K562 (cell line): Measurements from ENCODE around the gene CD300C. TPM values are rescaled to one million over a fixed set of nuclear protein-coding genes. Genes with fewer than 3 reads are reported as not detected.

ENCODE experiments used
- ATAC-seq: fragments of 200-7000 bp; cut with Tn5 transposase; 3 replicates; pipeline ENCODE4 v1.9.1; 2020; ENCODE audit warnings: moderate library complexity
- BruUV-seq: library from RNA; stranded (reverse); fragments of 400-500 nt; replicated peaks from 2 replicates; lab custom pipeline; 2021; lab: Mats Ljungman, UMichigan
- CTCF ChIA-PET: fragments of 300-600 bp; formaldehyde crosslinking; extraction: SDS; loops from one replicate; lab custom pipeline; 2021; ENCODE audit warnings: low intra/inter-chr PET ratio; lab: Yijun Ruan, JAX
- POLR2A ChIA-PET: fragments of 300-600, 350-650 bp; sonication (Branson Sonifier 250); formaldehyde crosslinking; extraction: SDS; loops from one replicate; lab custom pipeline; 2021; ENCODE audit warnings: antibody characterized with exemption, inconsistent platforms; lab: Yijun Ruan, JAX
- DNase-seq, 4 experiments: peaks; one replicate each; pipeline versions ENCODE4 v3.0.0 to v3.0.0-alpha.2; 2011 to 2018; ENCODE audit warnings: low spot score in 3 of 4, mixed read lengths in 3 of 4; ENCODE audit errors: extremely low read depth in 1 of 4
- FAIRE-seq: peaks from 2 replicates; lab custom pipeline; 2011; peaks lifted over from hg19 to GRCh38; lab: Jason Lieb, UNC
- H2AFZ ChIP-seq: 2 replicates; pipeline ENCODE4 v1.6.0; 2011; ENCODE audit warnings: low read depth, low read length, control low read depth, inconsistent platforms
- H3K27ac ChIP-seq: fragments of 200-600 bp; 3 replicates; pipeline ENCODE4 v1.8.0; 2011; ENCODE audit warnings: low read depth, mild to moderate bottlenecking, control low read depth, inconsistent platforms, low read length, moderate library complexity, mixed read lengths; ENCODE audit errors: extremely low read depth
- H3K27me3 ChIP-seq, 2 experiments: fragments of 300-600 bp in 1 of 2; 2 replicates in 1 of 2; 3 replicates in 1 of 2; pipeline versions ENCODE4 v1.6.0 to v1.8.0; 2011; ENCODE audit warnings: inconsistent platforms in 2 of 2, low read length in 2 of 2, mild to moderate bottlenecking in 1 of 2, mixed read lengths in 1 of 2, moderate library complexity in 1 of 2; ENCODE audit not compliant: control insufficient read depth in 2 of 2, insufficient read depth in 2 of 2
- H3K36me3 ChIP-seq: fragments of 300-600 bp; 3 replicates; pipeline ENCODE4 v1.8.0; 2011; ENCODE audit warnings: mild to moderate bottlenecking, low read length, inconsistent platforms; ENCODE audit not compliant: control insufficient read depth, insufficient read depth
- H3K4me1 ChIP-seq, 2 experiments: fragments of 200-600 bp in 1 of 2; replicated peaks in 1 of 2; 2 replicates in 1 of 2; 3 replicates in 1 of 2; pipeline versions ENCODE4 v1.5.1 to v1.8.0; 2011; ENCODE audit warnings: inconsistent platforms in 2 of 2, low read length in 2 of 2, mild to moderate bottlenecking in 1 of 2, mixed read lengths in 1 of 2, moderate library complexity in 1 of 2; ENCODE audit not compliant: control insufficient read depth in 2 of 2, insufficient read depth in 2 of 2
- H3K4me2 ChIP-seq: 2 replicates; pipeline ENCODE4 v1.6.1; 2011; ENCODE audit warnings: low read length, control low read depth, inconsistent platforms, mixed read lengths; ENCODE audit not compliant: insufficient read depth
- H3K4me3 ChIP-seq: fragments of 200-600 bp; sonication (generic), shearing (Covaris generic); 2 replicates; pipeline ENCODE4 v1.5.1; 2016; ENCODE audit warnings: control low read depth, inconsistent platforms
- H3K79me2 ChIP-seq: fragments of 200-600 bp; 3 replicates; pipeline ENCODE4 v1.8.0; 2011; ENCODE audit warnings: low read length, inconsistent platforms; ENCODE audit not compliant: control insufficient read depth, insufficient read depth
- H3K9ac ChIP-seq, 2 experiments: 2 replicates each; pipeline versions ENCODE4 v1.6.0 to v1.6.1; 2011; ENCODE audit warnings: low read depth in 2 of 2, low read length in 2 of 2, control low read depth in 1 of 2, inconsistent platforms in 1 of 2, mild to moderate bottlenecking in 1 of 2, mixed read lengths in 1 of 2; ENCODE audit not compliant: insufficient read depth in 1 of 2
- H3K9me1 ChIP-seq: one replicate; pipeline ENCODE4 v1.6.0; 2011; ENCODE audit warnings: inconsistent platforms, mild to moderate bottlenecking, low read length, moderate library complexity; ENCODE audit not compliant: control insufficient read depth, insufficient read depth
- H3K9me3 ChIP-seq: replicated peaks from 2 replicates; pipeline ENCODE4 v1.5.1; 2011; ENCODE audit warnings: low read depth, low read length, inconsistent platforms; ENCODE audit not compliant: control insufficient read depth, insufficient read depth
- H4K20me1 ChIP-seq: replicated peaks from 2 replicates; pipeline ENCODE4 v1.6.1; 2011; ENCODE audit warnings: low read length, inconsistent platforms, mixed read lengths; ENCODE audit not compliant: control insufficient read depth, insufficient read depth
- BRF1 ChIP-seq: IDR thresholded peaks from 3 replicates; pipeline ENCODE4 v1.6.1; 2011; ENCODE audit warnings: borderline replicate concordance, mild to moderate bottlenecking; ENCODE audit not compliant: insufficient read length; ENCODE audit errors: extremely low read depth
- CTCF ChIP-seq, 3 experiments: IDR thresholded peaks in 2 of 3; conservative IDR thresholded peaks in 1 of 3; 2 replicates each; pipeline ENCODE4 v1.5.1; 2011 to 2012; ENCODE audit warnings: low read length in 3 of 3, mild to moderate bottlenecking in 3 of 3, control low read depth in 2 of 3, improper control_type of control experiment in 1 of 3, inconsistent platforms in 1 of 3, low read depth in 1 of 3, mixed read lengths in 1 of 3, moderate library complexity in 1 of 3; ENCODE audit not compliant: insufficient read depth in 2 of 3
- TRIM28 ChIP-seq: fragments of 450-650 bp; IDR thresholded peaks from 2 replicates; pipeline ENCODE4 v1.6.1; 2017
- ZNF239 ChIP-seq: fragments of 250-450 bp; sonication (Bioruptor Pico); IDR thresholded peaks from 2 replicates; pipeline ENCODE4 v1.4.0; 2020; ENCODE audit warnings: mild to moderate bottlenecking
- ZNF586 ChIP-seq: fragments of 450-650 bp; formaldehyde crosslinking; conservative IDR thresholded peaks from 2 replicates; pipeline ENCODE4 v1.4.0; 2020; ENCODE audit warnings: mild to moderate bottlenecking, moderate library complexity
- WGBS: fragments of 100-300 bp; shearing (Covaris generic); methylation state at CpG from one replicate; pipeline ENCODE4 v1.1.6; 2016; ENCODE audit warnings: low coverage, mixed read lengths; ENCODE audit not compliant: insufficient coverage; ENCODE audit errors: missing lambda C conversion rate; 5-methylcytosine and 5-hydroxymethylcytosine counted together
- in situ Hi-C: fragments of 300-500 bp; cut with MboI; formaldehyde crosslinking; loops from 4 replicates; pipeline ENCODE4 v1.15.0; 2018; ENCODE audit warnings: inconsistent platforms, mixed read lengths
- intact Hi-C: fragments of 100-400 bp; cut with micrococcal nuclease; formaldehyde crosslinking; loops from 2 replicates; pipeline ENCODE4 v1.14.2; 2022
- polyA plus RNA-seq, 8 experiments: library from polyadenylated mRNA; depleted of rRNA in 4 of 8; stranded (reverse) in 5 of 8; unstranded in 3 of 8; fragments of >200 nt; fragmentation: Nextera tagmentation in 2 of 8; fragmentation: Illumina TruSeq in 1 of 8; extraction: Ambion mirVana in 2 of 8; extraction: Trizol in 1 of 8; gene quantifications; 2 replicates each; pipeline versions ENCODE4 v1.2.1 to v1.2.3, GENCODE V29; 2011 to 2014; ENCODE audit warnings: inconsistent platforms in 1 of 8, missing spikeins in 1 of 8
- total RNA-seq, 7 experiments: library from RNA; depleted of rRNA in 6 of 7; stranded (reverse); fragments of >200 nt in 6 of 7; fragmentation: Illumina TruSeq in 2 of 7; extraction: Trizol in 2 of 7; gene quantifications; 2 replicates each; pipeline versions ENCODE4 v1.2.1 to v1.2.3, GENCODE V29; 2011 to 2021; ENCODE audit warnings: low replicate concordance in 1 of 7
- TF ChIP-seq, protein P1 (sequence below), 3 experiments: fragments of 200-800 bp in 1 of 3; sonication (Bioruptor generic) in 1 of 3; sonication (generic) in 1 of 3; formaldehyde crosslinking in 1 of 3; IDR thresholded peaks; 2 replicates each; pipeline versions ENCODE4 v1.6.1 to v1.8.0; 2016 to 2022; ENCODE audit warnings: mild to moderate bottlenecking in 2 of 3, missing compliant biosample characterization in 2 of 3, missing genetic modification characterization in 2 of 3, missing genetic modification reagents in 1 of 3
- TF ChIP-seq, protein P2 (sequence below): IDR thresholded peaks from 3 replicates; pipeline ENCODE4 v1.6.1; 2011; ENCODE audit warnings: borderline replicate concordance, mild to moderate bottlenecking; ENCODE audit not compliant: insufficient read length, insufficient read depth
- TF ChIP-seq, protein P3 (sequence below): fragments of 250-450 bp; sonication (Bioruptor Pico); IDR thresholded peaks from 2 replicates; pipeline ENCODE4 v1.5.1; 2021; ENCODE audit warnings: mild to moderate bottlenecking

Gene CD300C
- total and polyA plus RNA-seq, 9 of the 15 experiments (the other 6 are each of a cell fraction or from before 2014, with no cell fraction given), result 0.04 to 0.16 (median 0.07) TPM; not detected in 6

DNA sequence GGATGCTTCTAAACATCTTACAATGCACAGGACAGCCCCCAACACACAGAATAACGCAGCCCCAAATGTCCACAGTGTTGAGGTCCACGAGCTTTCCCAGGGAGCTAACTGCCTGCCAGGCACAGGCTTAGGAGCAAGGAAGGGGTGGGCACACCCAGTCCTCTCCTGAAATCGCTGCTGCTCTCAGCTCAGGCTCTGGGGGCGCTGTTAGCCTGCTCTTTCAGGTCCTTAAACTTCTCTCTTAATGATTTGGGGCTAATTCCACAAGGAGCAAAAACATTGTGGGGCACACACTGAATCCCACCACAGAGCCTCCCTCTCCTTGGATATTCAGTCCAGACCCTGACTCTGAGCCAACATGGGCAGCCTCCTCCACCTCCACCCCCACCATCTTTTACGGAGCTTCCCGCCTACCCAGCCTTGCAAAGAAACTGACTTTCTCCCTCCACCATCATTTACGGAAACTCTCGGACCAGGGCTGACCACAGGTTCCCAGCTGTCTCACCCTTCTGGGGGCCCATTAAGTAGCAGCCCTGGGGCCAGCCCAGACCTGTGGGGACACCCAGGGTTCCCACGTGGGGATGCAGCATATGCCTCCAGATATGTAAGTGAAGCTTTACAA lies 20.3 kb upstream of the CD300C start (continued):
- TF ChIP-seq, protein P1, sequence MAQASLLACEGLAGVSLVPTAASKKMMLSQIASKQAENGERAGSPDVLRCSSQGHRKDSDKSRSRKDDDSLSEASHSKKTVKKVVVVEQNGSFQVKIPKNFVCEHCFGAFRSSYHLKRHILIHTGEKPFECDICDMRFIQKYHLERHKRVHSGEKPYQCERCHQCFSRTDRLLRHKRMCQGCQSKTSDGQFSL (CRISPR knock-in tag; IDR thresholded peaks at IDR 0.05), result no peak
- TF ChIP-seq, protein P1 (tag; IDR thresholded peaks at IDR 0.05), result no peak
- no peak for TF ChIP-seq ZNF586 (CRISPR knock-in tag)
- TF ChIP-seq CTCF (IDR thresholded peaks at IDR 0.05 in 2 of 3, conservative IDR thresholded peaks at IDR 0.05 in 1 of 3; ENCODE audit: insufficient read depth in 2 of 3, low read depth in 1 of 3, low read length in 3 of 3), result peak; percentile 74 to 81 (median 80)
- TF ChIP-seq, all 486 proteins: peak for 4

DNA sequence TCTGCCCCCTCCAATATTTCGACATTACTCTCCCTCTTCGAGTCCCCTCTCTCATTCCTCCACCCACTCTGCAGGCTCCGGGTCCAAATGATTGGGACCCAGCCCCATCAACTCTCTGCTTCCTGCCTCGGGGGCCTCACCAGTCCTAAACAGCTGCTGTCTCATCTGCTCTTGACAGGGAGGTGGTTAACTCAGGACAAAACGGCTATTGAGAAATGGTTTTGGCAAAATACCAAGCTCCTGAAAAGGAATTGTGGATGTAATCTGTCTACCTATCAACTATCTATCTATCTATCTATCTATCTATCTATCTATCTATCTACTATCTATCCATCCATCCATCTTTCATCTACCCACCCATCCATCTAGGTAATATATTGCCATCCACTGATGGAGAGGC lies 19.2 kb upstream of the CD300C start:
- no peaks in the 10 kb centered on the region for H3K9me1 ChIP-seq
- no peak for FAIRE-seq
- WGBS, result 3% methylated on average over 5 of the region's 5 CpGs
- DNase-seq, result no peak
- H3K27me3 ChIP-seq, result peaks cover 0 to 49% of the 10 kb centered on the region in 2 experiments; a peak in 4 of 5 replicates
- no peaks in the 10 kb centered on the region; the same call in none of the 2 replicates for H4K20me1 ChIP-seq
- H3K9ac ChIP-seq, result no peak overlapping the region
- no peaks in the 10 kb centered on the region for H3K79me2 ChIP-seq
- CTCF ChIA-PET, result no interaction called here
- no peak for ATAC-seq
- intact Hi-C loops (no loop called here), in situ Hi-C loops (no loop called here)
- H3K27ac ChIP-seq, result no peak overlapping the region
- H3K4me3 ChIP-seq, result no peak overlapping the region
- no peaks in the 10 kb centered on the region for H3K36me3 ChIP-seq
- POLR2A ChIA-PET, result interaction anchor here (0.9 kb wide), 1 partner anchor 9 kb away, joined by 4 read pairs; no protein-coding TSS in a partner anchor
- no TSS peak for BruUV-seq
- no peaks in the 10 kb centered on the region for H3K4me1 ChIP-seq
- H3K4me2 ChIP-seq, result no peak overlapping the region
- H3K9me3 ChIP-seq, result no peaks in the 10 kb centered on the region
- no peak overlapping the region for H2AFZ ChIP-seq
- TF ChIP-seq BRF1 (no peak), ZNF239 (CRISPR knock-in tag) (no peak), TRIM28 (no peak)
- TF ChIP-seq, protein P2, sequence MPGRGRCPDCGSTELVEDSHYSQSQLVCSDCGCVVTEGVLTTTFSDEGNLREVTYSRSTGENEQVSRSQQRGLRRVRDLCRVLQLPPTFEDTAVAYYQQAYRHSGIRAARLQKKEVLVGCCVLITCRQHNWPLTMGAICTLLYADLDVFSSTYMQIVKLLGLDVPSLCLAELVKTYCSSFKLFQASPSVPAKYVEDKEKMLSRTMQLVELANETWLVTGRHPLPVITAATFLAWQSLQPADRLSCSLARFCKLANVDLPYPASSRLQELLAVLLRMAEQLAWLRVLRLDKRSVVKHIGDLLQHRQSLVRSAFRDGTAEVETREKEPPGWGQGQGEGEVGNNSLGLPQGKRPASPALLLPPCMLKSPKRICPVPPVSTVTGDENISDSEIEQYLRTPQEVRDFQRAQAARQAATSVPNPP, result no peak
- TF ChIP-seq, protein P3, sequence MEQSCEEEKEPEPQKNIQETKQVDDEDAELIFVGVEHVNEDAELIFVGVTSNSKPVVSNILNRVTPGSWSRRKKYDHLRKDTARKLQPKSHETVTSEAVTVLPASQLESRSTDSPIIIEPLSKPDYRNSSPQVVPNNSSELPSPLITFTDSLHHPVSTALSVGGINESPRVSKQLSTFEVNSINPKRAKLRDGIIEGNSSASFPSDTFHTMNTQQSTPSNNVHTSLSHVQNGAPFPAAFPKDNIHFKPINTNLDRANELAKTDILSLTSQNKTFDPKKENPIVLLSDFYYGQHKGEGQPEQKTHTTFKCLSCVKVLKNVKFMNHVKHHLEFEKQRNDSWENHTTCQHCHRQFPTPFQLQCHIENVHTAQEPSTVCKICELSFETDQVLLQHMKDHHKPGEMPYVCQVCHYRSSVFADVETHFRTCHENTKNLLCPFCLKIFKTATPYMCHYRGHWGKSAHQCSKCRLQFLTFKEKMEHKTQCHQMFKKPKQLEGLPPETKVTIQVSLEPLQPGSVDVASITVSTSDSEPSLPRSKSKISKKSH (CRISPR knock-in tag), result no peak
